Spleen (tissue), 11 donors: ENCODE measurements around the gene SUCNR1. TPM values are rescaled to one million over a fixed set of nuclear protein-coding genes. Genes with fewer than 3 reads are reported as not detected.

Experiments used
- DNase-seq: peaks from one replicate; pipeline ENCODE4 v3.0.0-alpha.2; 2020
- H3K27ac ChIP-seq, 8 donors: fragments of 200-600 bp; sonication (generic) in 7 of 8; 1 replicate in 4 of 8; 2 replicates in 4 of 8; pipeline versions ENCODE4 v1.5.0 to v1.8.0; 2016 to 2021; ENCODE audit warnings: inconsistent platforms in 4 of 8, mild to moderate bottlenecking in 4 of 8, moderate library complexity in 1 of 8
- H3K27me3 ChIP-seq, 7 donors: fragments of 200-600 bp; sonication (generic) in 6 of 7; replicated peaks in 1 of 7; 1 replicate in 4 of 7; 2 replicates in 3 of 7; pipeline versions ENCODE4 v1.5.0 to v1.8.0; 2016 to 2021; ENCODE audit warnings: inconsistent platforms in 3 of 7, mild to moderate bottlenecking in 1 of 7
- H3K36me3 ChIP-seq, 6 donors: fragments of 200-600 bp; sonication (generic) in 5 of 6; 1 replicate in 4 of 6; 2 replicates in 2 of 6; pipeline versions ENCODE4 v1.5.0 to v1.8.0; 2016 to 2021; ENCODE audit warnings: inconsistent platforms in 2 of 6
- H3K4me1 ChIP-seq, 6 donors: fragments of 200-600 bp; sonication (generic) in 5 of 6; 1 replicate in 3 of 6; 2 replicates in 3 of 6; pipeline versions ENCODE4 v1.5.0 to v1.8.0; 2016 to 2021; ENCODE audit warnings: inconsistent platforms in 3 of 6
- H3K4me3 ChIP-seq, 8 donors: fragments of 200-600 bp; sonication (generic) in 7 of 8; 1 replicate in 4 of 8; 2 replicates in 4 of 8; pipeline versions ENCODE4 v1.5.0 to v1.8.0; 2016 to 2021; ENCODE audit warnings: inconsistent platforms in 4 of 8, mild to moderate bottlenecking in 4 of 8, moderate library complexity in 2 of 8
- H3K9me3 ChIP-seq, 8 donors: fragments of 200-600 bp; sonication (generic) in 7 of 8; 1 replicate in 4 of 8; 2 replicates in 4 of 8; pipeline versions ENCODE4 v1.5.0 to v1.8.0; 2016 to 2021; ENCODE audit warnings: inconsistent platforms in 4 of 8
- CTCF ChIP-seq, 11 experiments: fragments of 200-600 bp in 7 of 11; fragments of 450-650 bp in 4 of 11; sonication (generic) in 4 of 11; IDR thresholded peaks in 8 of 11; conservative IDR thresholded peaks in 3 of 11; 1 replicate in 7 of 11; 2 replicates in 4 of 11; pipeline versions ENCODE4 v1.4.0 to v1.8.0; 2016 to 2021; ENCODE audit warnings: antibody characterized with exemption in 11 of 11, inconsistent platforms in 4 of 11, mild to moderate bottlenecking in 1 of 11
- POLR2A ChIP-seq, 3 donors: fragments of 450-650 bp; IDR thresholded peaks; one replicate each; pipeline ENCODE4 v1.5.1; 2017; ENCODE audit warnings: antibody characterized with exemption in 3 of 3, mild to moderate bottlenecking in 1 of 3
- POLR2AphosphoS5 ChIP-seq, 3 donors: sonication (generic); formaldehyde crosslinking; IDR thresholded peaks; one replicate each; pipeline ENCODE4 v1.5.1; 2017; ENCODE audit warnings: antibody characterized with exemption in 3 of 3
- WGBS, 5 donors: extraction: QIAGEN DNeasy Blood & Tissue Kit in 3 of 5; methylation state at CpG; one replicate each; pipeline versions ENCODE4 v1.1.5 to v1.1.7; 2013 to 2018; 5-methylcytosine and 5-hydroxymethylcytosine counted together
- intact Hi-C: fragments of 100-400 bp; cut with DNase I; formaldehyde crosslinking; loops from one replicate; pipeline ENCODE4 v1.15.0; 2023; ENCODE audit warnings: low total_unique reads
- polyA plus RNA-seq, 3 donors: library from polyadenylated mRNA; stranded (reverse); fragments of 200-250 nt; gene quantifications; one replicate each; pipeline ENCODE4 v1.2.1, GENCODE V29; 2013
- total RNA-seq, 7 donors: library from RNA; depleted of rRNA in 3 of 7; stranded (reverse); fragments of >200 nt in 3 of 7; fragmentation: NEBNext Ultra II Directional in 4 of 7; extraction: Animal tissue kit (Norgen Biotek cat#: 25700) in 4 of 7; gene quantifications; one replicate each; pipeline versions ENCODE4 v1.1.0 to v1.2.1, GENCODE V29; 2016 to 2021
- donor health status: healthy with polysubstance abuse.
- donor health status: DM: no; HTN: no; CAD: no; lungs with moderate emphysema.
- donor health status: DM: no; HTN: no; CAD: no.
- donor health status: Bipolar disorder and iron deficiency.
- donor health status: healthy.
- donor health status: DM: no; HTN: no; CAD: no.
- donor health status: DM: yes; HTN: yes; CAD: no.

Gene SUCNR1
- total and polyA plus RNA-seq, 10 donors, result 0.37 to 21.5 (median 8.9) TPM

- no peak for DNase-seq
- TF ChIP-seq CTCF (IDR thresholded peaks at IDR 0.05 in 8 of 11, conservative IDR thresholded peaks at IDR 0.05 in 3 of 11) (no peak), POLR2A (IDR thresholded peaks at IDR 0.05) (no peak), POLR2AphosphoS5 (IDR thresholded peaks at IDR 0.05) (no peak)
- H3K27ac ChIP-seq, result no peak overlapping the region
- H3K36me3 ChIP-seq, result no peaks in the 10 kb centered on the region
- H3K4me3 ChIP-seq, result no peak overlapping the region
- H3K4me1 ChIP-seq, result no peaks in the 10 kb centered on the region
- no peaks in the 10 kb centered on the region for H3K27me3 ChIP-seq
- intact Hi-C loops, result no loop called here
- no peaks in the 10 kb centered on the region for H3K9me3 ChIP-seq
- 78 to 98% (median 95%) methylated on average over 1 of the region's 1 CpG for WGBS, 5 donors
Measured at GRCh38 chr3:151931171-151931570, 57.7 kb downstream of the SUCNR1 start.

- no peak overlapping the region for H3K4me3 ChIP-seq
- no peaks in the 10 kb centered on the region for H3K9me3 ChIP-seq
- no peak overlapping the region for H3K27ac ChIP-seq
- no peaks in the 10 kb centered on the region for H3K4me1 ChIP-seq
- no peaks in the 10 kb centered on the region for H3K27me3 ChIP-seq
- H3K36me3 ChIP-seq, result no peaks in the 10 kb centered on the region
- intact Hi-C loops, result no loop called here
- TF ChIP-seq POLR2A (IDR thresholded peaks at IDR 0.05), result no peak
- TF ChIP-seq CTCF (IDR thresholded peaks at IDR 0.05 in 8 of 11, conservative IDR thresholded peaks at IDR 0.05 in 3 of 11), result no peak
- no peak for TF ChIP-seq POLR2AphosphoS5 (IDR thresholded peaks at IDR 0.05)
- WGBS, 5 donors, result 64 to 80% (median 73%) methylated on average over 2 of the region's 2 CpGs
- DNase-seq, result no peak
Measured at GRCh38 chr3:151933234-151933853, 59.9 kb downstream of the SUCNR1 start.

Other genes with a start within 250 kb of the SUCNR1 start
- not detected for gene AADACL2, start 139.7 kb upstream of the SUCNR1 start, total RNA-seq
- not detected for gene AADACL2, start 139.7 kb upstream of the SUCNR1 start, polyA plus RNA-seq
- gene AADAC, start 59.5 kb upstream of the SUCNR1 start, total RNA-seq, result under 1 TPM in 1 of 7 donors, not detected in 6; 0.22 TPM
- not detected for gene AADAC, start 59.5 kb upstream of the SUCNR1 start, polyA plus RNA-seq